ENCODE data around the gene PM20D2. TPM values are rescaled to one million over a fixed set of nuclear protein-coding genes. Genes with fewer than 3 reads are reported as not detected.

The PM20D2 gene
- polyA plus RNA-seq, 3 donors, result 1.2 to 2.1 (median 1.4) TPM

GRCh38 chr6:89200706-89201215, 54.9 kb downstream of the PM20D2 start:
- Mint-ChIP-seq H3K27ac (peak overlapping the region in 1 of 7 donors; percentile 24), H3K36me3 (no peaks in the 10 kb centered on the region), H3K4me1 (peaks cover 6% of the 10 kb centered on the region), H3K4me3 (no peak overlapping the region), H3K9me3 (peaks cover 0 to 7% (median 2%) of the 10 kb centered on the region in 7 donors), H3K27me3 (ENCODE audit: low read depth in 3 of 3) (peaks cover 0 to 2% (median 1%) of the 10 kb centered on the region in 3 donors)
- Histone ChIP-seq H3K4me1 (ENCODE audit: control insufficient read depth in 1 of 2, insufficient read depth in 2 of 2, low read length in 2 of 2) (no peaks in the 10 kb centered on the region), H3K4me2 (replicated peaks; ENCODE audit: extremely low read depth, low read length, poor library complexity, severe bottlenecking) (no peak overlapping the region), H2AFZ (ENCODE audit: insufficient read depth, low read depth, low read length, poor library complexity, severe bottlenecking) (no peak overlapping the region), H3K79me2 (ENCODE audit: insufficient read depth, low read length) (no peaks in the 10 kb centered on the region), H3K4me3 (replicated peaks in 1 of 3; ENCODE audit: low read depth in 2 of 3, low read length in 3 of 3) (no peak overlapping the region), H3K36me3 (replicated peaks in 1 of 2; ENCODE audit: control insufficient read depth in 1 of 2, insufficient read depth in 2 of 2, low read length in 2 of 2) (no peaks in the 10 kb centered on the region), H4K20me1 (ENCODE audit: insufficient read depth, low read length) (no peaks in the 10 kb centered on the region), H3K27me3 (ENCODE audit: control insufficient read depth in 2 of 2, insufficient read depth in 2 of 2, low read length in 2 of 2) (no peaks in the 10 kb centered on the region), H3K27ac (ENCODE audit: low read depth in 1 of 2, low read length in 2 of 2) (no peak overlapping the region), H3K9me3 (replicated peaks in 1 of 2; ENCODE audit: control insufficient read depth in 1 of 2, insufficient read depth in 1 of 2, low read length in 2 of 2) (peaks cover 1 to 4% of the 10 kb centered on the region in 2 donors), H3K9ac (ENCODE audit: insufficient read depth, low read length, poor library complexity, severe bottlenecking) (no peak overlapping the region)
- TF ChIP-seq CTCF (IDR thresholded peaks at IDR 0.05), result no peak
- no peak for DNase-seq
- 96% methylated on average over 7 of the region's 7 CpGs for WGBS (ENCODE audit: insufficient coverage)
- intact Hi-C loops (cut with micrococcal nuclease), result no loop called here

- no peaks in the 10 kb centered on the region for H3K9me3 ChIP-seq (replicated peaks in 1 of 2; ENCODE audit: control insufficient read depth in 1 of 2, insufficient read depth in 1 of 2, low read length in 2 of 2)
- H3K27me3 ChIP-seq (ENCODE audit: control insufficient read depth in 2 of 2, insufficient read depth in 2 of 2, low read length in 2 of 2), result no peaks in the 10 kb centered on the region
- 95% methylated on average over 11 of the region's 11 CpGs for WGBS (ENCODE audit: insufficient coverage)
- no peak overlapping the region for H3K4me3 ChIP-seq (replicated peaks in 1 of 3; ENCODE audit: low read depth in 2 of 3, low read length in 3 of 3)
- no peaks in the 10 kb centered on the region for H3K4me1 ChIP-seq (ENCODE audit: control insufficient read depth in 1 of 2, insufficient read depth in 2 of 2, low read length in 2 of 2)
- Mint-ChIP-seq H3K4me3 (no peak overlapping the region), H3K27me3 (ENCODE audit: low read depth in 3 of 3) (peaks cover 0 to 2% (median 1%) of the 10 kb centered on the region in 3 donors), H3K4me1 (no peaks in the 10 kb centered on the region), H3K36me3 (no peaks in the 10 kb centered on the region), H3K27ac (no peak overlapping the region), H3K9me3 (peaks cover 0 to 1% (median 0%) of the 10 kb centered on the region in 7 donors)
- no peak overlapping the region for H3K9ac ChIP-seq (ENCODE audit: insufficient read depth, low read length, poor library complexity, severe bottlenecking)
- no peak overlapping the region for H3K4me2 ChIP-seq (replicated peaks; ENCODE audit: extremely low read depth, low read length, poor library complexity, severe bottlenecking)
- no peaks in the 10 kb centered on the region for H3K36me3 ChIP-seq (replicated peaks in 1 of 2; ENCODE audit: control insufficient read depth in 1 of 2, insufficient read depth in 2 of 2, low read length in 2 of 2)
- intact Hi-C loops (cut with micrococcal nuclease), result no loop called here
- no peak overlapping the region for H3K27ac ChIP-seq (ENCODE audit: low read depth in 1 of 2, low read length in 2 of 2)
- H4K20me1 ChIP-seq (ENCODE audit: insufficient read depth, low read length), result no peaks in the 10 kb centered on the region
- no peak for TF ChIP-seq CTCF (IDR thresholded peaks at IDR 0.05)
- DNase-seq, result no peak
- H3K79me2 ChIP-seq (ENCODE audit: insufficient read depth, low read length), result no peaks in the 10 kb centered on the region
- H2AFZ ChIP-seq (ENCODE audit: insufficient read depth, low read depth, low read length, poor library complexity, severe bottlenecking), result no peak overlapping the region
Observed at GRCh38 chr6:89204096-89204495, 58.2 kb downstream of the PM20D2 start.

All from CD14-positive monocyte (primary cell).